NCI-H146 treated with DMSO at 0.1 percent for 48 hours (cell line): Measurements from ENCODE around the gene LRP1.
A peak's percentile ranks its signal among the peaks of the same experiment; 100 is the strongest.

Experiments used
- DNase-seq: peaks from one replicate; lab custom pipeline; 2025; ENCODE audit not compliant: unreplicated experiment; lab: John Stamatoyannopoulos, UW

The LRP1 gene

DNA sequence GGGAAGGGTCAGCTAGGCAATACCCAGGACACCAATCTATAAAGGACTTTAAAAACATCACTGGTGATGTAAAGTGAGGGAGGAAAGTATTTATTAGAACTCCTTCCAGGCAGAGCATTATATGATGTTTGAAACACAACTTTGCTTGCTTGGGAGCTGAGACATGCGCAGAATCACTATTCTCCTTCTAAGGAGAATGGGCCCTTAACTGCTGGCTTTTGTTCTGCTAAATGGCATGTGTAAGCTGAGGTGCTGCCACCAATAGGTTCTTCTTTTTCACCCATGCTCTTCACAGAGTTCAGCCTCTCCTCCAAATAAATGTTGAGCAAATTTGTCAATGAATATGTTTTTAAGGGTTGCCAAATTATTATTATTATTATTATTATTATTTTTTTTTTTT lies 118.8 kb downstream of the LRP1 start:
- DNase-seq = no peak

DNA sequence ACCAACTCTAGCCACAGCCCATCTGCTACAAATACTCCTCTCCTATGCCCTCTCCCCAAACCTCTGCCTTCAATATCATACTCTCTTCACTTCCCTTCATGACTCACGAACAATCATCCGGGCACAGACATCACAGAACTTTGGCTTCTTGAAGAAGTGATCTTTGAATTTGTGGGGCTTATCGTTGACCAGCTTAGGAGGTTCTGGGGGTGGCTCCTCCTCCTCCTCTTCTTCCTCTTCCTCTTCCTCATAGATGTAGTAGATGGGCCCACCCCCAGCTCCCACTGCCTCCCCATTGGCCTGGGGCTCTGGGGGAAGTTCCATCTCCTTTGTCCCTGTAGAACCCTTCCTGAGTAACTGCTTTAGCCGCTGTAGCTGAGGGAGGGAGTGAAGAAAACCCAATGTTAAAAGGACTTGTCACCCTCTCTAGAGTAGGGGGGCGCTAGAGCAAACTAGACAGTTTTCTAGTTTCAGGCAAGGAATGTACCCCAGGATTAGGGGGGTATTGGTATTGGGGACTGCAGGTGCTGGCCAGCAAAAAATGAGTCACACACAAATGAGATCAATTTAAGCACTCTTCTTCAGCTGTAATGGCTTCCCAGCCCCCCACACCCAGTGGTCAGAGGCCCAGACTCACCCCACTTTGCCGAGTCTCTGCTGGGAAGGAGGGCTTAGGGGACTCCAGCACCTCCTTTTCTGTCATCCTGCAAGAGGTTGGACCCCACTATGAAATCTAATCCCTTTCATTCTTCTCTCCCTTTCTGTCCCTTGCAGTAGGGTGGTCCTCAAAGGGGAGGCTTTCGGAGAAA lies 120.9 kb downstream of the LRP1 start:
- DNase-seq = no peak

DNA sequence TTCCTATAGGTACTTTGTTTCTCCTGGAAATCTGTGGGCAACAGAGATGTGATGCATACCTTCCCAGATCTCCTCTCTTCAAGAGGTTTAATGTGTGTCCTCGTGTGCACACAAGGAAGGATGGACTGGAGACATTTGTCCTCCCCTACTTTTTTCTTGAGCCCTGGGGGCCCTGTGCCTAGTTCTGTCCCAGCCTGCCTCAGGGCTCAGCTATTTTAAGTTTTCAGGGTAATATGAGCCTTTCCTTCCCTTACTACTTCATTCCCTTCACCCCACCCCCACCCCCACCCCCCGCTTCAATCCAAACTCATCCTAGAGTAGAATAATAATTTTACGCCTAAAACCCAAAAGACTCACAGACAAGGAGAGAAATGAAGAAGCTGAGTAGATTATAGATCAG lies 122.3 kb downstream of the LRP1 start:
- DNase-seq = no peak

DNA sequence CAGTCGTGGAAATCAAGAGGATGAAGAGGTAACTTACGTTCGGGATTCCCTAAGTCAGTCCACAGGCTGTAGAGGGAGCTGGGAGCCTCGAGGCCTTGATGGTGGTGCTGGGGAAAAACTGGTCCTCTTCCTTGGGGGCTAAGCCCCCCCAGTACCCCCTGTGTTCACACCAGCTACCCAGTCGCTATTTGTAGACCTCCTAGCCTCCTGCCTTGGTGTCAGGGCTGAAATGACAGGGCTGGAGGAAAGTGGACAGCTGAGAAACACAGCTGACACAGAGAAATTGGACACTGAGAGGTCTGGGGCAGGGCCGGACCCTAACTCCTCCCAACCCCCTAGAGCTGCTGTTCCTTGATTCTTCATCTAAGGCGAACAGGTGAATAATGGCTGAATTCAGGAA lies 122.7 kb downstream of the LRP1 start, which contains the start of gene STAC3:
Gene STAC3 (minus strand): TSS at position 232 of the 400 bp plus-strand sequence. CDS start 1,551 bp downstream, outside the sequence.
- no peak for DNase-seq

DNA sequence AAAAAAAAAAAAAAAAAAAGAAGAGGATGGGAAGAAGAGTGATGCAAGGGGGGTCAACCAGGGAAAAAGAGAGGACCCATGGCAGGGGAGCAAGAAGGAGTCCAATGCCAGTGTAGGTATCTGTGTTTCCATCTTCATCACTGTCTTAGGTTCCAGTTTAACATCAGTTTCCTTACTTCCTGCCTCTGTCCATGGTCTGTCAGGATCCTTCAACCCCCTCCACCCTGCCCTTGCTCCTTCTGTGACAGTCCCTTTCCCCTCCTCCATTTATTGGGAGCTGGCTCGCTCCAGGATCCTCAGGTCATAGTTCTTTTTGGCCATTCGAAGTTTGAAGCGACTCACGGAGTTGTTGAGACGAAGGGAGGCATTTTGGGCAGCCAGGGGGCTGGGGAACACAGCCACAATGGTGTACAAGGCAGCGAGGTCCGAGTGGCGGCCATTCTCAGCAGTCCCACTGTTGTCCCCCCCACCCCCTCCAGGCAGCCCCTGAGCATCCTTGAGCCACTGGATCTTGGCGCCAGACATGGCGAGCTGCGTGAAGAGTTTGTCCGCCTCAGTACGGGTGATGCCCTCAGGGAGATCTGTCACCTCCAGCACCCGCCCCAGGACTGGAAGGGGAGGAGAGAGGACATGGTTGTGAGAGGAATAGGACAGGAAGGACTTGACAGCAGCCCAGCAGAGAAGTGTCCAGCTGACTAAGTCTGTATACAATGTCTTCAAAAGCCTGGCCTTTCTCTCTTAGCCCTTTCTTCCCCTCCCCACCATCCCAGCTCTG lies 126.4 kb downstream of the LRP1 start:
- DNase-seq = no peak

DNA sequence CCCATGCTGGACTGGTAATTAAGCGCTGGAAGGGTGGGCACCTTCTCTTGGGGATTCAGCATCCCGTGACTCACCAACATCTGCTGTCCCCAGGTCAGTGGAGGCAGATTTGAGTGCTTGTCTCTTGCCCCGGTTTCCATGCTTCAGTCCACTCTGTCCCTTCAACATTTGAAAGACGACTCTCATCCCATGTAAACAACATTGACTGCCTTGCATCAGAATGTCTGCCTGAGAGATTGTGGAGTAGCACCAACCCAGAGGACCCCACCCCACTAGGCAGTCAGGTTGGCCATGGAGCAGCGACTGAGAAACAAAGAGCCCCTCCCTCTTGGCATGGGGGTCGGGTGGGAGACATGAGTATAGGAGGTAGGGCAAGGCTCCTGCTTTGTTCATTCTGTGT lies 127.6 kb downstream of the LRP1 start:
- DNase-seq = no peak

DNA sequence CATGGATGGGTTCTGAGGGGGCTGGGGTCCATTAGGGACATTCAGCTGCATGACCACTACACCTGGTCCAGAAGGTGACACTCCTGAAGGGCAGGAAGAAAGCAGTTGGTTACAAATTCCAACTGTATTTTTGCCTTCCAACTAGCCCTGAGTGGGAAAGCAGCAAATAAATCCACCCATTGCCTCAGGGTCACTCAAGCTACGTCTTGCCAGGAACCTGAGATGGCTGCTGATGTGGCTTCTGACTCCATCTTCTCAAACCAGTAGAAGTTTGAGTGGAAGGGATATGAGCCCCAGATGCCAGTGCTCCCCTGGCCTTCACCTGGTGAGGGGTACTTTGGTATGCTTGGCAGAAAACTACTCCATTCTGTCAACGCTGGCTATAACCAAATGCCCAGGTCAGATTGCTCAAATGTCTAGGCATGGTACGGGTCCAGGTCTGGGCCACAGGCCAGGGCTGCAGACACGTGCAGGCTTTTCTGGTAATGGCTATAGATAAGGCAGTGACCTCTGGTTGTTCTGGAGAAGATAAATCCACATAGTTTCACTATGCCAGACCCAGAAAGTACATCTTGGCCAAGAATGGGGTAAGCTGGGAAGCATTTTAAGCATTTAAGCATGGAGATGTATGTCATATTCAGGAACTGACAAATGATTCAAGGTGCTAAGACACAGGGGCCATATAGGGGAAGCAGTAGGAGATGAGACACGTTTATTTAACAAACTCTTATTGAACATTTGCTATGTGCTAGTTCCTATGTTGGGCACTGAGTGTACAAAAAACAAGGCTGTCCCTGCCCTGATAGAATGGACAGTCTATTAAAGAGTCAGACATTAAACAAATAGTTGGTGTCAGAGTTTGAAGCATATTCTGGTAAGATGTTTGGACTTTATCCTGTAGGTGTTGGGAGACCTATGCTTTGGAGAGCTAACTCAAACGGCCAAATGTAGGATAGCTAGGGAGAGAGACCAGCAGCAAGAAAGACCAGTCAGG lies 131.0 kb downstream of the LRP1 start:
- DNase-seq = no peak

DNA sequence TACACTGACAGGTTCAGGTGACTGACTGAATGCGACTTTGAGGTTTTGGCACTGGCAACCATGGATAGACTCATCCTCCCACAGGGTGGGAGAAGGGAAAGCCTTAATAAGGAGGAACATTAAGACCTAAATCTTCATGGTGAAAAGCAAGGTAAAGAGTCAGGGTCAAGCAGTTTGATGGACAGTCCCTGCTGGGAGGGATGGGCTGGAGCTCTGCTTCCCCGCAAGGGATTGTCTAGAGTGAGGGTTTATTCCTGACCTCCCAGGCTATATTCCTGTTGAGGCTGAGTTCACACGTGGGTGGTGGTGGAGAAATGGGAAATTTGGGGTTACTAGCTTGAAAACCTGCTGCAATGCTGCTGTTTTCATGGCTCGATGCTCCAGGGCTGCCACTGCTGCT lies 132.1 kb downstream of the LRP1 start:
- no peak for DNase-seq

DNA sequence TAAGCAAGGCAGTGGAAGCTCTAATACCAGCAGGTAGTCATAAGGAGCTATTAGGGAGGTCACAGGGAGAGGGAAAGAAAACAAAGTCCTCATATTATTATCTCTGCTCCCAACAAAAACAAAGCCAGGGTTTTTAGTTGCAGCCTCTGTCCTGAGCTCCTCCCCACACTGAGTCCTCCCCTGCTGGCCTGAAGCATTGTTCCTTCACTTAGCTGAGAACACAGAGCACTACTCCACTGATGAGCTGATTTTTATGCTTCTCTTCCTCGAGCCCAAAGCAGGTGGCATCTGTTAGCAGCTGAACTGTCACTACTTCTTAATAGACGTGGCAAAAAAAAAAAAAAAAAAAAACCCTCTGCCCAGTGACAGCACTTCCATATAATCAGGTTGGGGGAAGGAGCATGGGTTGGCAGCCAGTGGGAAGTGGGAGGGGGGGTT lies 133.2 kb downstream of the LRP1 start:
- peak; percentile 76 for DNase-seq

DNA sequence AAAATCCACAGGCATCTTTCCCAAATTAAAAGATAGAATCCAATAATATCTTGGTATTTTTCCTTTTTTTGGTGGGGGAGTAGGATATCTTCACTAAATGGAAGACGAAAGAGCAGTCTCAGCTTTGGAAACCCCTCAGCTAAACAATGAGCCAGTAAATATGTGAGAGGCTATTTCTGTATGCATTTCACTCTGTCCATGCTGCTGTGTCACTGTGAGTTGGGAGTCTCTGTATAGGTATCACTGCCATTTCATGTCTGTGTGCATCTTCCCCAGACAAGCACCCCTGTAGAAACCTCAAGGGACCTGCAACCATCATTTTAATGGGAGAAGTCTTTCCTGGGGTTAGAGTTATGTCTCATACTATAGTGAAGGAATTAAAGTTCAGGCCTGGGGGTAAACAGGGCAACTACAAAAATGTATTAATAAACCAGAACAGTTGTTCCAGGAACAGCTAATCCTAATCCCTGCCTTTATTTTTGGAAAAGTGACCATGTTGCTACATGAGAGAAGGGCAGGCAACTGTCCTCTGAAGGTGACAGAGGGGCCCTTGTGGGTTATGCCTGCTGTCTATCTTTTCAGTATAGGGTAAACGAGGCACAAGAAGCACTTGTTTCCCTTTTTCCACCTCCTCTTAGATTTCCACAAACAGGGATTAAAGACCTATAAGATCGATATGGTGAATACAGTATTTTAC lies 134.0 kb downstream of the LRP1 start:
- DNase-seq = no peak
